H1 (cell line): ENCODE results near the gene SPACDR. TPM values are rescaled to one million over a fixed set of nuclear protein-coding genes. Genes with fewer than 3 reads are reported as not detected.

Source experiments
- BACH1 ChIP-seq: IDR thresholded peaks from 2 replicates; pipeline ENCODE4 v1.6.1; 2012; ENCODE audit warnings: low read length, improper control_type of control experiment
- BCL11A ChIP-seq, 2 experiments: IDR thresholded peaks; one replicate each; pipeline ENCODE4 v1.6.1; 2011; ENCODE audit warnings: low read depth in 2 of 2, low read length in 2 of 2, mild to moderate bottlenecking in 2 of 2
- CHD2 ChIP-seq: IDR thresholded peaks from 2 replicates; pipeline ENCODE4 v1.6.1; 2012; ENCODE audit warnings: low read length, improper control_type of control experiment
- CHD7 ChIP-seq: fragments of 300-600 bp; sonication (generic); IDR thresholded peaks from 2 replicates; pipeline ENCODE4 v1.7.1; 2012; ENCODE audit warnings: low read length, moderate library complexity, mild to moderate bottlenecking, inconsistent platforms; ENCODE audit not compliant: insufficient replicate concordance
- FOSL1 ChIP-seq: IDR thresholded peaks from 2 replicates; pipeline ENCODE4 v1.6.1; 2011; ENCODE audit warnings: mild to moderate bottlenecking, low read depth, low read length, moderate library complexity; ENCODE audit not compliant: insufficient read depth
- GTF2F1 ChIP-seq: IDR thresholded peaks from 2 replicates; pipeline ENCODE4 v1.6.1; 2012; ENCODE audit warnings: low read depth, low read length, improper control_type of control experiment, borderline replicate concordance
- HDAC6 ChIP-seq: IDR thresholded peaks from one replicate; pipeline ENCODE4 v1.7.1; 2012; ENCODE audit warnings: low read depth, mild to moderate bottlenecking, inconsistent platforms, low read length, moderate library complexity
- MAX ChIP-seq: IDR thresholded peaks from 2 replicates; pipeline ENCODE4 v1.6.1; 2012; ENCODE audit warnings: inconsistent platforms
- RAD21 ChIP-seq, 2 experiments: IDR thresholded peaks in 1 of 2; conservative IDR thresholded peaks in 1 of 2; 2 replicates each; pipeline ENCODE4 v1.6.1; 2011; ENCODE audit warnings: low read depth in 2 of 2, low read length in 2 of 2, improper control_type of control experiment in 1 of 2, inconsistent platforms in 1 of 2, mild to moderate bottlenecking in 1 of 2, moderate library complexity in 1 of 2
- polyA plus RNA-seq, 7 experiments: library from polyadenylated mRNA; depleted of rRNA in 3 of 7; stranded (reverse) in 5 of 7; unstranded in 2 of 7; fragments of >200 nt in 5 of 7; fragments of 200-250 nt in 2 of 7; gene quantifications; 1 replicate in 5 of 7; 2 replicates in 1 of 7; 4 replicates in 1 of 7; pipeline versions ENCODE4 v1.2.1 to v1.2.3, GENCODE V29; 2011 to 2013; ENCODE audit warnings: missing spikeins in 2 of 7, mixed read lengths in 2 of 7
- total RNA-seq: library from RNA; stranded (reverse); fragmentation: NEBNext Ultra II Directional; extraction: Animal tissue kit (Norgen Biotek cat#: 25700); gene quantifications from 2 replicates; pipeline ENCODE4 v1.2.1, GENCODE V29; 2021

SPACDR gene
- total and polyA plus RNA-seq, 2 of the 8 experiments (the other 6 are each of a cell fraction or from before 2014, with no cell fraction given) = 0.26 TPM; not detected in 1

- TF ChIP-seq BACH1 (no peak), CHD7 (no peak), GTF2F1 (no peak), HDAC6 (no peak), FOSL1 (no peak), RAD21 (IDR thresholded peaks at IDR 0.05 in 1 of 2, conservative IDR thresholded peaks at IDR 0.05 in 1 of 2; ENCODE audit: low read depth in 2 of 2, low read length in 2 of 2) (peak; percentile 95 to 96), BCL11A (IDR thresholded peaks at IDR 0.05; ENCODE audit: low read depth in 2 of 2, low read length in 2 of 2) (no peak), CHD2 (no peak), MAX (0 out of 2 replicates have a peak, but pooled peaks have one; percentile 15)
These were observed 5.4 kb upstream of the SPACDR start (continued) for GRCh38 chr7:100469227-100470044.
